ENCODE results near the gene SKA3. TPM values are rescaled to one million over a fixed set of nuclear protein-coding genes. Genes with fewer than 3 reads are reported as not detected.
"Not testable (repeated sequence)": the region's sequence is repeated elsewhere in the genome, so short reads cannot be mapped to it uniquely, and the experiment has no call there.

The SKA3 gene
- 14.3 and 16.2 TPM in 2 replicates for total RNA-seq
- long read RNA-seq, transcript SKA3-202 (9 exons, 2,919 nt) = major isoform, 19 of 36 reads
- long read RNA-seq, partial matches to known transcripts = 2 of 36 reads
- long read RNA-seq, other reads (novel, unspliced or antisense) = 5 of 36 reads

DNA sequence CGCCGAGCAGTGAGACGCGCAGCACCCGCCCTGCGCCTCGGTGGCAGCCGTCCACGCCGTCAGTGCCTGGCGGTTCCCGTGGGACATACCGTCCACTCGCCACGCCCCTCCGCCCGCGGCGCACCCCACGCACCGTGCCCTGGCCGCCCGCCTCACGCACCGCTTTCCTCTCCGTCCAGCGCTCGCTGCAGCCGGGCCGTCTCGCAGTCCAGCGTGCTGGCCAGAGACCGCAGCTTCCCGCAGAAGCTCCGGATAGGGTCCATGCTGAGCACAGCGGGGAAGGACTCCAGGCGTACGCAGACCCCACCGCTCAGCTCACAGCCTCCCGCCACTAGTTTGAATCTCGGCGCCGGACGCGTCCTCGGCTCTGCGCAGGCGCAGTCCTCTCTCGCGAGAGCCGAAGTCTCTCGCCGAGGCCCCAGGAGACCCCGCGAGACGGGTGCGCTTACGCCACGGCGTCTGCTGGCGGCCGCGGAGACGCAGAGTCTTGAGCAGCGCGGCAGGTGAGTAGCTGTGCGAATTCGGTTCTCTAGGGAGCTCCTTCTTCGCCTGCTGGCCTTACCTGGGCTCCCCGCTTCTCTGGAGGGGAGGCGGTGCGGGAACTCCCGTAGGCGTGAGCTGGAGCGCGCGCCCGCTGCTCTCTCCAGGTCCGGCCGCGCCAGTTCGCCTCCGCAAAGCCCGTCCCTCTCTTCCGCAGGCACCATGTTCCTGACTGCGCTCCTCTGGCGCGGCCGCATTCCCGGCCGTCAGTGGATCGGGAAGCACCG is at the start of gene SKA3, which contains the start of gene MRPL57:
Gene SKA3, minus strand, starts transcription at position 338 of the 767 bp plus-strand sequence. Its CDS starts 75 bp downstream, at position 263.
Gene MRPL57, plus strand, starts transcription at position 444 of the 767 bp plus-strand sequence. Its CDS starts 259 bp downstream, at position 703.
- H3K27ac Mint-ChIP-seq = peak within 1 kb of the TSS; percentile 99
- peak; percentile 94 for DNase-seq (ENCODE audit: low spot score, unreplicated experiment)

DNA sequence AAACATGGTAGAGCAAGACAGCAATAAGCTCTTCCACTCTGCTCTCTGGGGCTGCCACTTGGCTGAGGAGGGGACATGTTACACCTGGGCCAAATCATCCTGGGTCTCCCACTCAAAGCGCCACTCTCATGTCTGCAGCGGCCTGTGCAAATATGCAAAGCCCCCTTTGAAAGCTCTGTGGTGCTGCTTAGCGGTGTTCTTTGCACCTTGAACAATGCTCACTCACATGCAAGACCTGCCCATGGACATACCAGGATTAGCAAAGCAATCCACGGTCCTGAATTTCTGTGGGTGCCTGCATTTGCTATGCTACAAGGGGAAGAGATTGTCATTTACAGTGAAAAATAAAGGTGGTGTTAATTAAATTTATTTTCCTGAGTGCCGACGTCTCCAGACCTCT is 48.7 kb upstream of the SKA3 start:
- H3K36me3 Mint-ChIP-seq (ENCODE audit: insufficient read depth) = no peaks in the 10 kb centered on the region
- no peak overlapping the region for H3K27ac Mint-ChIP-seq
- peaks cover 10% of the 10 kb centered on the region for H3K9me3 Mint-ChIP-seq (ENCODE audit: low read depth)
- H3K4me1 Mint-ChIP-seq (ENCODE audit: low read depth) = no peaks in the 10 kb centered on the region
- H3K4me3 Mint-ChIP-seq (ENCODE audit: low read depth) = no peak overlapping the region
- no peaks in the 10 kb centered on the region for H3K27me3 Mint-ChIP-seq
- no peak for DNase-seq (ENCODE audit: low spot score, unreplicated experiment)
- TF ChIP-seq, protein P1, sequence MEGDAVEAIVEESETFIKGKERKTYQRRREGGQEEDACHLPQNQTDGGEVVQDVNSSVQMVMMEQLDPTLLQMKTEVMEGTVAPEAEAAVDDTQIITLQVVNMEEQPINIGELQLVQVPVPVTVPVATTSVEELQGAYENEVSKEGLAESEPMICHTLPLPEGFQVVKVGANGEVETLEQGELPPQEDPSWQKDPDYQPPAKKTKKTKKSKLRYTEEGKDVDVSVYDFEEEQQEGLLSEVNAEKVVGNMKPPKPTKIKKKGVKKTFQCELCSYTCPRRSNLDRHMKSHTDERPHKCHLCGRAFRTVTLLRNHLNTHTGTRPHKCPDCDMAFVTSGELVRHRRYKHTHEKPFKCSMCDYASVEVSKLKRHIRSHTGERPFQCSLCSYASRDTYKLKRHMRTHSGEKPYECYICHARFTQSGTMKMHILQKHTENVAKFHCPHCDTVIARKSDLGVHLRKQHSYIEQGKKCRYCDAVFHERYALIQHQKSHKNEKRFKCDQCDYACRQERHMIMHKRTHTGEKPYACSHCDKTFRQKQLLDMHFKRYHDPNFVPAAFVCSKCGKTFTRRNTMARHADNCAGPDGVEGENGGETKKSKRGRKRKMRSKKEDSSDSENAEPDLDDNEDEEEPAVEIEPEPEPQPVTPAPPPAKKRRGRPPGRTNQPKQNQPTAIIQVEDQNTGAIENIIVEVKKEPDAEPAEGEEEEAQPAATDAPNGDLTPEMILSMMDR (IDR thresholded peaks at IDR 0.05; ENCODE audit: unreplicated experiment) = no peak

More for the DNA sequence above, at the start of gene SKA3, which contains the start of gene MRPL57:
- TF ChIP-seq, protein P1 (IDR thresholded peaks at IDR 0.05; ENCODE audit: unreplicated experiment) = peak; percentile 30
- Mint-ChIP-seq H3K9me3 (ENCODE audit: low read depth) (no peaks in the 10 kb centered on the region), H3K36me3 (ENCODE audit: insufficient read depth) (peaks cover 3% of the 10 kb centered on the region), H3K27me3 (no peaks in the 10 kb centered on the region), H3K4me3 (ENCODE audit: low read depth) (peak within 1 kb of the TSS; percentile 98), H3K4me1 (ENCODE audit: low read depth) (peaks cover 11% of the 10 kb centered on the region)

DNA sequence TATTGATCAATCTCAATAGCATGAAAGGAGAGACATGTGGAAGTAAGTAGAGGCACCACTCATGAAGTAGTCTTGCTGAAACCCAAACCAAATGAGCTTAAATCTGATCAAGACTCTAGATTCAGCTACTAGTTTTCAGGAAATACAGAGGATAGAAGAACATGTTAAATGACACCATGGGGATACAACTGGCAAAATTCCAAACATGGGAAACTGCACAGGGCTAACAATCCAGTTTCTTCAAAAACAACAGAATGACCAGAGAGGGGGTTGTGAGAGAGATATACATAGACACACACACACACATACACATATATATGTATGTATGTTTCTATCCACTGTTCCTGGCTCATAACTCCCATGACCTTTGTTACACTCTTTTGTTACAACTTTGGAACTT is 44.9 kb upstream of the SKA3 start:
- H3K27me3 Mint-ChIP-seq = no peaks in the 10 kb centered on the region
- no peaks in the 10 kb centered on the region for H3K36me3 Mint-ChIP-seq (ENCODE audit: insufficient read depth)
- H3K4me1 Mint-ChIP-seq (ENCODE audit: low read depth) = no peaks in the 10 kb centered on the region
- no peak overlapping the region for H3K4me3 Mint-ChIP-seq (ENCODE audit: low read depth)
- TF ChIP-seq, protein P1 (IDR thresholded peaks at IDR 0.05; ENCODE audit: unreplicated experiment) = no peak
- H3K9me3 Mint-ChIP-seq (ENCODE audit: low read depth) = peaks cover 10% of the 10 kb centered on the region
- DNase-seq (ENCODE audit: low spot score, unreplicated experiment) = no peak
- H3K27ac Mint-ChIP-seq = no peak overlapping the region

DNA sequence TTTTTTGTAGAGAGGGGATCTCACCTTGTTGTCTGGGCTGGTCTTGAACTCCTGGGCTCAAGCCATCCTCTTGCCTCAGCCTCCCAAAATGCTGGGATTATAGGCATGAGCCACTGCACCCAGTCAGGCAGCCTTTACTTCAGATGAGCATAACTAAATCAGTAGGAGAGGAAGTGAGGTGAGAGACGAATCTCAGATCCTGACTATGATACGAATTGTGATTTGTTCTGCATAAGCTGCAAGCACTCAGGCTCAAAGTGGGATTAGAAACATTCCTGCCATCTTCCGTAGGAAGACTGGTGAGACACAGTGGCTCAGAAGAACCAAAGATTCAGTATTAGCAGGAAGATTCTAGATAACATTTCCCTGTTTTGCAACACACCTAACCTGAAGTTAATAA is 43.4 kb upstream of the SKA3 start:
- peaks cover 10% of the 10 kb centered on the region for H3K9me3 Mint-ChIP-seq (ENCODE audit: low read depth)
- H3K27ac Mint-ChIP-seq; H3K4me3 Mint-ChIP-seq (ENCODE audit: low read depth); H3K36me3 Mint-ChIP-seq (ENCODE audit: insufficient read depth); DNase-seq (ENCODE audit: low spot score, unreplicated experiment); H3K27me3 Mint-ChIP-seq; H3K4me1 Mint-ChIP-seq (ENCODE audit: low read depth): not testable (repeated sequence)

DNA sequence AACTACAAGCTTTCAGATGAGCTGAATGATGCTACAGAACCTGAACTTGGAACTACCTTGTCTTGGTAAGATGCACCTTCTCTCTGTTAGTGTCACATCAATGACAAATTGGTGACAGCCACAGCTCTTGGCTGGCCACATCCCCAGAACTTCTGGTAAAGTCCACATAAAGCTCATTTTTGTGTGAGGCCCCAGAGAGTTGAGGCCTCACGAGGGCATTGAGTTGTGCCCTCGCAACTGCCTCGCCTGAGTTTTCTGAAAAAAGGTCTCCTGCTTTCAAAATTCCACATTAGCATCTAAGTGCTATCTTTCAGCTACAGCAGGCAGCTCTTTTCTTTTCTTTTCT is 42.7 kb upstream of the SKA3 start:
- H3K4me1 Mint-ChIP-seq (ENCODE audit: low read depth) = no peaks in the 10 kb centered on the region
- H3K27ac Mint-ChIP-seq = no peak overlapping the region
- H3K36me3 Mint-ChIP-seq (ENCODE audit: insufficient read depth) = no peaks in the 10 kb centered on the region
- TF ChIP-seq, protein P1 (IDR thresholded peaks at IDR 0.05; ENCODE audit: unreplicated experiment) = no peak
- no peak for DNase-seq (ENCODE audit: low spot score, unreplicated experiment)
- H3K4me3 Mint-ChIP-seq (ENCODE audit: low read depth) = no peak overlapping the region
- H3K27me3 Mint-ChIP-seq = no peaks in the 10 kb centered on the region
- peaks cover 10% of the 10 kb centered on the region for H3K9me3 Mint-ChIP-seq (ENCODE audit: low read depth)
